ENCODE measurements around the gene ABHD11. TPM values are rescaled to one million over a fixed set of nuclear protein-coding genes. Genes with fewer than 3 reads are reported as not detected.

Gene ABHD11

Small RNA genes lying within 50 kb of the gene (small RNA-seq; reads per million reads assigned to genes)
- gene MIR4284 (ENCODE audit: insufficient read depth) = not detected
- gene RN7SL265P (ENCODE audit: insufficient read depth) = not detected
